HCT116 (cell line): ENCODE data around the gene BRSK2. TPM values are rescaled to one million over a fixed set of nuclear protein-coding genes. Genes with fewer than 3 reads are reported as not detected.

Experiments used
- ATAC-seq: fragments of 200-7000 bp; cut with Tn5 transposase; 2 replicates; pipeline ENCODE4 v1.9.1; 2020; ENCODE audit warnings: mild to moderate bottlenecking, moderate library complexity
- BruUV-seq: library from RNA; stranded (reverse); fragments of 400-500 nt; replicated peaks from 2 replicates; lab custom pipeline; 2021; lab: Mats Ljungman, UMichigan
- CTCF ChIA-PET: fragments of 300-600 bp; sonication (Branson Sonifier 250); formaldehyde crosslinking; loops from one replicate; lab custom pipeline; 2021; ENCODE audit warnings: antibody characterized with exemption; lab: Charles Lee
- POLR2A ChIA-PET: fragments of 300-600, 350-600 bp; sonication (Branson Sonifier 250); formaldehyde crosslinking; loops from one replicate; lab custom pipeline; 2021; ENCODE audit warnings: antibody characterized with exemption; lab: Charles Lee
- RAD21 ChIA-PET, 2 experiments: fragments of 300-600 bp; sonication (Branson Sonifier 250); formaldehyde crosslinking; loops; one replicate each; lab custom pipeline; 2023; ENCODE audit warnings: low total read pairs in 2 of 2; ENCODE audit not compliant: uncharacterized antibody in 2 of 2, unreplicated experiment in 2 of 2, low non-redundant PET in 1 of 2; lab: Charles Lee
- DNase-seq: peaks from one replicate; pipeline ENCODE4 v3.0.0-alpha.2; 2010; ENCODE audit warnings: low read depth, low spot score
- H2AFZ ChIP-seq: fragments of 200-600 bp; shearing (Covaris generic), sonication (generic); 2 replicates; pipeline ENCODE4 v1.6.1; 2017; ENCODE audit warnings: low read depth, mixed run types, mixed read lengths, antibody characterized with exemption, low read length; ENCODE audit not compliant: poor library complexity, severe bottlenecking
- H3K27ac ChIP-seq: 2 replicates; pipeline ENCODE4 v1.5.1; 2012; ENCODE audit warnings: low read depth, low read length
- H3K27me3 ChIP-seq: fragments of 200-600 bp; sonication (generic); 2 replicates; pipeline ENCODE4 v1.6.1; 2016; ENCODE audit warnings: mixed run types, low read length, mixed read lengths; ENCODE audit not compliant: insufficient read depth
- H3K36me3 ChIP-seq, 2 experiments: fragments of 200-500 bp in 1 of 2; fragments of 200-600 bp in 1 of 2; sonication (Bioruptor generic) in 1 of 2; sonication (generic) in 1 of 2; 2 replicates each; pipeline versions ENCODE4 v1.5.1 to v1.6.1; 2014 to 2016; ENCODE audit warnings: low read length in 2 of 2, inconsistent platforms in 1 of 2, mixed read lengths in 1 of 2, mixed run types in 1 of 2; ENCODE audit not compliant: insufficient read depth in 2 of 2, control insufficient read depth in 1 of 2
- H3K4me1 ChIP-seq, 2 experiments: fragments of 200-600 bp in 1 of 2; sonication (generic) in 1 of 2; 2 replicates each; pipeline versions ENCODE4 v1.5.1 to v1.6.1; 2012 to 2017; ENCODE audit warnings: low read length in 2 of 2, inconsistent platforms in 1 of 2, mild to moderate bottlenecking in 1 of 2, mixed read lengths in 1 of 2, mixed run types in 1 of 2, moderate library complexity in 1 of 2; ENCODE audit not compliant: insufficient read depth in 2 of 2, control insufficient read depth in 1 of 2
- H3K4me2 ChIP-seq: fragments of 200-600 bp; sonication (generic); 2 replicates; pipeline ENCODE4 v1.6.1; 2017; ENCODE audit warnings: mixed run types, low read length, mixed read lengths
- H3K4me3 ChIP-seq, 2 experiments: fragments of 200-600 bp in 1 of 2; sonication (generic) in 1 of 2; replicated peaks in 1 of 2; 2 replicates each; pipeline ENCODE4 v1.5.1; 2011 to 2016; ENCODE audit warnings: low read length in 2 of 2, control low read depth in 1 of 2, low read depth in 1 of 2, mild to moderate bottlenecking in 1 of 2, mixed read lengths in 1 of 2, mixed run types in 1 of 2
- H3K79me2 ChIP-seq: fragments of 200-600 bp; sonication (generic); 2 replicates; pipeline ENCODE4 v1.6.1; 2017; ENCODE audit warnings: mild to moderate bottlenecking, mixed run types, low read length, moderate library complexity, mixed read lengths; ENCODE audit not compliant: insufficient read depth
- H3K9ac ChIP-seq: fragments of 200-600 bp; sonication (generic); 2 replicates; pipeline ENCODE4 v1.6.1; 2016; ENCODE audit warnings: low read length, mixed read lengths
- H3K9me2 ChIP-seq: fragments of 200-600 bp; sonication (generic), shearing (Covaris generic); 2 replicates; pipeline ENCODE4 v1.6.1; 2017; ENCODE audit warnings: mixed run types, mild to moderate bottlenecking, moderate library complexity; ENCODE audit not compliant: insufficient read depth
- H3K9me3 ChIP-seq, 2 experiments: fragments of 200-500 bp in 1 of 2; fragments of 200-600 bp in 1 of 2; sonication (Bioruptor generic) in 1 of 2; sonication (generic) in 1 of 2; 2 replicates each; pipeline ENCODE4 v1.6.1; 2014 to 2017; ENCODE audit warnings: low read length in 2 of 2, mixed read lengths in 2 of 2, inconsistent platforms in 1 of 2, low read depth in 1 of 2, mild to moderate bottlenecking in 1 of 2, mixed run types in 1 of 2, moderate library complexity in 1 of 2; ENCODE audit not compliant: control insufficient read depth in 1 of 2, insufficient read depth in 1 of 2
- H4K20me1 ChIP-seq: fragments of 200-600 bp; sonication (generic), shearing (Covaris generic); 2 replicates; pipeline ENCODE4 v1.6.1; 2017; ENCODE audit warnings: mixed run types, mild to moderate bottlenecking, moderate library complexity; ENCODE audit not compliant: insufficient read depth
- ELF1 ChIP-seq: IDR thresholded peaks from 2 replicates; pipeline ENCODE4 v1.6.1; 2012; ENCODE audit warnings: low read depth, borderline replicate concordance
- EZH2phosphoT487 ChIP-seq: fragments of 200-600 bp; IDR thresholded peaks from 2 replicates; pipeline ENCODE4 v1.6.1; 2018; ENCODE audit warnings: antibody characterized with exemption, borderline replicate concordance
- JUND ChIP-seq: IDR thresholded peaks from 2 replicates; pipeline ENCODE4 v1.6.1; 2012
- MAX ChIP-seq: IDR thresholded peaks from 2 replicates; pipeline ENCODE4 v1.6.1; 2012
- POLR2A ChIP-seq: IDR thresholded peaks from 2 replicates; pipeline ENCODE4 v1.7.0; 2011; ENCODE audit warnings: borderline replicate concordance; ENCODE audit not compliant: insufficient read depth, insufficient read length; ENCODE audit errors: extremely low read depth
- RAD21 ChIP-seq: IDR thresholded peaks from 2 replicates; pipeline ENCODE4 v1.6.1; 2012; ENCODE audit warnings: low read depth, mild to moderate bottlenecking
- REST ChIP-seq: IDR thresholded peaks from 2 replicates; pipeline ENCODE4 v1.6.1; 2012; ENCODE audit warnings: low read depth
- SIN3A ChIP-seq: IDR thresholded peaks from 2 replicates; pipeline ENCODE4 v1.6.1; 2012; ENCODE audit warnings: low read depth
- SP1 ChIP-seq: IDR thresholded peaks from 2 replicates; pipeline ENCODE4 v1.6.1; 2012; ENCODE audit warnings: low read depth
- SRF ChIP-seq: IDR thresholded peaks from 2 replicates; pipeline ENCODE4 v1.6.1; 2012; ENCODE audit warnings: low read depth
- TCF7L2 ChIP-seq: IDR thresholded peaks from 2 replicates; pipeline ENCODE4 v1.7.0; 2011; ENCODE audit warnings: borderline replicate concordance, inconsistent platforms; ENCODE audit not compliant: insufficient read depth, insufficient read length; ENCODE audit errors: extremely low read depth
- YY1 ChIP-seq: IDR thresholded peaks from 2 replicates; pipeline ENCODE4 v1.6.1; 2011; ENCODE audit warnings: low read length, low read depth, moderate library complexity, mild to moderate bottlenecking; ENCODE audit not compliant: insufficient replicate concordance; ENCODE audit errors: extremely low read depth
- ZBTB33 ChIP-seq: IDR thresholded peaks from 2 replicates; pipeline ENCODE4 v1.6.1; 2011; ENCODE audit warnings: mild to moderate bottlenecking, low read length, moderate library complexity; ENCODE audit not compliant: insufficient replicate concordance; ENCODE audit errors: extremely low read depth
- ZFX ChIP-seq: fragments of 450-650 bp; IDR thresholded peaks from 2 replicates; pipeline ENCODE4 v1.6.1; 2017
- ZNF274 ChIP-seq: fragments of 200-500 bp; sonication (Bioruptor generic); IDR thresholded peaks from 2 replicates; pipeline ENCODE4 v1.6.1; 2014; ENCODE audit warnings: mild to moderate bottlenecking, low read depth, low read length, inconsistent platforms
- intact Hi-C: fragments of 100-400 bp; cut with micrococcal nuclease; formaldehyde crosslinking; loops from 2 replicates; pipeline ENCODE4 v1.10.0; 2022
- total RNA-seq: library from RNA; stranded (reverse); gene quantifications from one replicate; pipeline ENCODE4 v1.2.1, GENCODE V29; 2021; ENCODE audit not compliant: unreplicated experiment

BRSK2 gene
- total RNA-seq, 1 experiment from 2014 or later: 14.0 TPM

GRCh38 chr11:1440066-1440465, 50.3 kb downstream of the BRSK2 start:
- intact Hi-C loops: no loop called here
- no peak for DNase-seq
- no peaks in the 10 kb centered on the region for H3K27me3 ChIP-seq

GRCh38 chr11:1440496-1440895, 50.8 kb downstream of the BRSK2 start:
- intact Hi-C loops: no loop called here
- CTCF ChIA-PET: no interaction called here
- TF ChIP-seq TCF7L2: no peak
- no peak for TF ChIP-seq MAX
- TF ChIP-seq JUND: no peak
- no peak for TF ChIP-seq ZFX
- no peak for TF ChIP-seq EZH2phosphoT487
- no peak for TF ChIP-seq ZNF274
- TF ChIP-seq REST: no peak
- TF ChIP-seq ZBTB33: no peak
- TF ChIP-seq RAD21: no peak
- no peak for TF ChIP-seq SRF
- TF ChIP-seq ELF1: no peak
- TF ChIP-seq POLR2A: no peak
- TF ChIP-seq YY1: no peak
- TF ChIP-seq SP1: no peak

More at GRCh38 chr11:1440066-1440465, 50.3 kb downstream of the BRSK2 start:
- no TSS peak for BruUV-seq
- POLR2A ChIA-PET: no interaction called here
- no peaks in the 10 kb centered on the region for H3K9me3 ChIP-seq
- TF ChIP-seq ELF1: no peak
- no peak for TF ChIP-seq SIN3A
- H3K36me3 ChIP-seq: no peaks in the 10 kb centered on the region
- no peak for ATAC-seq
- CTCF ChIA-PET: no interaction called here
- H3K27ac ChIP-seq: no peak overlapping the region
- H3K9me2 ChIP-seq: no peaks in the 10 kb centered on the region
- RAD21 ChIA-PET: no interaction called here
- H3K4me1 ChIP-seq: peaks cover 0 to 6% of the 10 kb centered on the region in 2 experiments; a peak in 1 of 4 replicates
- H3K79me2 ChIP-seq: no peaks in the 10 kb centered on the region
- H3K4me2 ChIP-seq: no peak overlapping the region
- no peak overlapping the region for H3K4me3 ChIP-seq
- no peak overlapping the region for H2AFZ ChIP-seq
- no peaks in the 10 kb centered on the region for H4K20me1 ChIP-seq
- H3K9ac ChIP-seq: no peak overlapping the region

More at GRCh38 chr11:1440496-1440895, 50.8 kb downstream of the BRSK2 start:
- Histone ChIP-seq H3K27me3 (no peaks in the 10 kb centered on the region), H3K27ac (no peak overlapping the region), H3K9ac (no peak overlapping the region), H3K4me3 (no peak overlapping the region), H3K4me2 (no peak overlapping the region), H3K36me3 (no peaks in the 10 kb centered on the region), H2AFZ (no peak overlapping the region), H3K9me2 (no peaks in the 10 kb centered on the region), H3K79me2 (no peaks in the 10 kb centered on the region), H3K4me1 (peaks cover 0 to 6% of the 10 kb centered on the region in 2 experiments; a peak in 1 of 4 replicates), H3K9me3 (no peaks in the 10 kb centered on the region), H4K20me1 (no peaks in the 10 kb centered on the region)
- POLR2A ChIA-PET: no interaction called here
- RAD21 ChIA-PET: no interaction called here
- BruUV-seq: no TSS peak
- ATAC-seq (no peak), DNase-seq (no peak)
